GM23338 (cell line): Measurements from ENCODE around the gene ARSD. TPM values are rescaled to one million over a fixed set of nuclear protein-coding genes. Genes with fewer than 3 reads are reported as not detected.

Experiments used
- ATAC-seq: fragments of 200-7000 bp; cut with Tn5 transposase; 3 replicates; pipeline ENCODE4 v1.9.1; 2020
- DNase-seq: peaks from one replicate; pipeline ENCODE4 v3.0.0-alpha.2; 2015; ENCODE audit warnings: low spot score
- H2AFZ ChIP-seq: fragments of 200-600 bp; sonication (generic); 2 replicates; pipeline ENCODE4 v1.8.0; 2016; ENCODE audit warnings: antibody characterized with exemption, mild to moderate bottlenecking, moderate library complexity
- H3F3A ChIP-seq: fragments of 200-600 bp; sonication (generic); replicated peaks from 2 replicates; pipeline ENCODE4 v1.8.0; 2017; ENCODE audit warnings: antibody characterized with exemption, mixed run types, low read depth
- H3K27ac ChIP-seq: fragments of 200-600 bp; sonication (generic); 2 replicates; pipeline ENCODE4 v1.6.1; 2016; ENCODE audit warnings: low read depth
- H3K27me3 ChIP-seq: fragments of 200-600 bp; sonication (generic); 2 replicates; pipeline ENCODE4 v1.8.0; 2016; ENCODE audit warnings: mild to moderate bottlenecking, mixed run types, moderate library complexity; ENCODE audit not compliant: insufficient read depth
- H3K36me3 ChIP-seq: fragments of 200-600 bp; sonication (generic); 2 replicates; pipeline ENCODE4 v1.8.0; 2016; ENCODE audit warnings: mild to moderate bottlenecking; ENCODE audit not compliant: insufficient read depth
- H3K4me1 ChIP-seq: fragments of 200-600 bp; sonication (generic); 2 replicates; pipeline ENCODE4 v1.8.0; 2016; ENCODE audit warnings: mild to moderate bottlenecking, moderate library complexity; ENCODE audit not compliant: insufficient read depth
- H3K4me2 ChIP-seq: fragments of 200-600 bp; sonication (generic); 2 replicates; pipeline ENCODE4 v1.7.1; 2017; ENCODE audit warnings: mixed run types
- H3K4me3 ChIP-seq: fragments of 200-600 bp; sonication (generic); 2 replicates; pipeline ENCODE4 v1.6.1; 2016; ENCODE audit warnings: mixed run types
- H3K79me2 ChIP-seq: fragments of 200-600 bp; sonication (generic); replicated peaks from 2 replicates; pipeline ENCODE4 v1.8.0; 2017; ENCODE audit warnings: mild to moderate bottlenecking; ENCODE audit not compliant: insufficient read depth
- H3K9me2 ChIP-seq: fragments of 200-600 bp; sonication (generic); 2 replicates; pipeline ENCODE4 v1.8.0; 2017; ENCODE audit not compliant: insufficient read depth
- H4K20me1 ChIP-seq: fragments of 200-600 bp; sonication (generic); replicated peaks from 2 replicates; pipeline ENCODE4 v1.8.0; 2017; ENCODE audit warnings: mild to moderate bottlenecking; ENCODE audit not compliant: insufficient read depth
- H3K27ac Mint-ChIP-seq: 2 replicates; pipeline ENCODE4 v1.8.0; 2020; ENCODE audit warnings: inconsistent platforms, mild to moderate bottlenecking, moderate library complexity, mixed read lengths
- H3K27me3 Mint-ChIP-seq: 3 replicates; pipeline ENCODE4 v1.8.0; 2022; ENCODE audit warnings: low read depth, mild to moderate bottlenecking, moderate library complexity, mixed read lengths, inconsistent platforms; ENCODE audit not compliant: insufficient read depth, poor library complexity
- H3K36me3 Mint-ChIP-seq: 3 replicates; pipeline ENCODE4 v1.8.0; 2021; ENCODE audit warnings: low read depth, mild to moderate bottlenecking, inconsistent platforms, moderate library complexity, mixed read lengths
- H3K4me1 Mint-ChIP-seq: 3 replicates; pipeline ENCODE4 v1.8.0; 2020; ENCODE audit warnings: mild to moderate bottlenecking, inconsistent platforms, mixed read lengths
- H3K4me3 Mint-ChIP-seq: 3 replicates; pipeline ENCODE4 v1.8.0; 2021; ENCODE audit warnings: moderate library complexity, mild to moderate bottlenecking, inconsistent platforms, mixed read lengths
- H3K9me3 Mint-ChIP-seq: 3 replicates; pipeline ENCODE4 v1.8.0; 2020; ENCODE audit warnings: moderate library complexity, mild to moderate bottlenecking, inconsistent platforms, mixed read lengths
- EZH2 ChIP-seq: fragments of 200-600 bp; sonication (generic); IDR thresholded peaks from one replicate; pipeline ENCODE4 v1.8.0; 2017; ENCODE audit warnings: antibody characterized with exemption, mild to moderate bottlenecking, low read depth; ENCODE audit not compliant: unreplicated experiment
- EZH2phosphoT487 ChIP-seq: fragments of 200-600 bp; sonication (generic); IDR thresholded peaks from one replicate; pipeline ENCODE4 v1.8.1; 2018; ENCODE audit warnings: antibody characterized with exemption; ENCODE audit not compliant: unreplicated experiment
- NANOG ChIP-seq: IDR thresholded peaks from 2 replicates; pipeline ENCODE4 v1.6.1; 2016; ENCODE audit warnings: antibody characterized with exemption, borderline replicate concordance
- POLR2AphosphoS5 ChIP-seq: IDR thresholded peaks from 2 replicates; pipeline ENCODE4 v1.6.1; 2016; ENCODE audit warnings: antibody characterized with exemption, low read depth
- ZNF331 ChIP-seq: fragments of 250-450 bp; sonication (Bioruptor Pico); IDR thresholded peaks from 2 replicates; pipeline ENCODE4 v1.5.0; 2020; ENCODE audit warnings: low read depth, mild to moderate bottlenecking, moderate library complexity
- polyA plus RNA-seq: library from polyadenylated mRNA; unstranded; fragments of >200 nt; fragmentation: Nextera tagmentation; extraction: Ambion mirVana; gene quantifications from 2 replicates; pipeline ENCODE4 v1.2.1, GENCODE V29; 2016
- total RNA-seq: library from RNA; depleted of rRNA; stranded (reverse); fragments of >200 nt; shearing (Covaris generic); gene quantifications from 2 replicates; pipeline ENCODE4 v1.2.3, GENCODE V29; 2014
- TF ChIP-seq, protein P1 (sequence below): fragments of 250-450 bp; sonication (Bioruptor Pico); IDR thresholded peaks from 2 replicates; pipeline ENCODE4 v1.5.0; 2020; ENCODE audit warnings: mild to moderate bottlenecking, moderate library complexity
- TF ChIP-seq, protein P2 (sequence below), 2 experiments: fragments of 200-600 bp in 1 of 2; sonication (generic) in 1 of 2; conservative IDR thresholded peaks; 2 replicates each; pipeline versions ENCODE4 v1.5.1 to v1.6.1; 2016 to 2017; ENCODE audit warnings: antibody characterized with exemption in 2 of 2, low read depth in 2 of 2, mild to moderate bottlenecking in 2 of 2, moderate library complexity in 1 of 2

The ARSD gene
- total and polyA plus RNA-seq, 2 experiments from 2014 or later: 1.3 to 1.7 TPM

DNA sequence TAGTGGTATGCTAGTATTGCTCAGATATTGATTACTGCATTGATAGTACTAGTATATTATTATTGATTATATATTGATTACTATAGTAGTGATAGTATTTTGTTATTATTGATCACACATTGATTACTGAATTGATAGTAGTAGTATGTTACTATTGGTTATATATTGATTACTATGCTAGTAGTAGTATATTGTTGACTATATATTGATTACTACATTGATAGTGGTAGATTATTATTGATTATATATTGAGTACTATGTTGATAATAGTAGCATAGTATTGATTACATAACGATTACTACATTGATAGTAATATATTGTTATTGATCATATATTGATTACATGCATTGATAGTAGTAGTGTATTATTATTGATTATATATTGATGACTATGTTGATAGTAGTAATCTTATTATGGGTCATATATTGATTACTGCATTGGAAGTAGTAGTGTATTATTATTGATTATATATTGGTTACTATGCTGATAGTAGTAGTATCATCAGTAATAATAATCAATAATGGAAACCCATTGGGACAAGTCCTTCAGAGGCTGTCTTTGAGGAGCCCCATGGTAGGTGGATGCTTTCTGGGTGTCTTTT lies 69.8 kb downstream of the ARSD start (continued):
- TF ChIP-seq, protein P1, sequence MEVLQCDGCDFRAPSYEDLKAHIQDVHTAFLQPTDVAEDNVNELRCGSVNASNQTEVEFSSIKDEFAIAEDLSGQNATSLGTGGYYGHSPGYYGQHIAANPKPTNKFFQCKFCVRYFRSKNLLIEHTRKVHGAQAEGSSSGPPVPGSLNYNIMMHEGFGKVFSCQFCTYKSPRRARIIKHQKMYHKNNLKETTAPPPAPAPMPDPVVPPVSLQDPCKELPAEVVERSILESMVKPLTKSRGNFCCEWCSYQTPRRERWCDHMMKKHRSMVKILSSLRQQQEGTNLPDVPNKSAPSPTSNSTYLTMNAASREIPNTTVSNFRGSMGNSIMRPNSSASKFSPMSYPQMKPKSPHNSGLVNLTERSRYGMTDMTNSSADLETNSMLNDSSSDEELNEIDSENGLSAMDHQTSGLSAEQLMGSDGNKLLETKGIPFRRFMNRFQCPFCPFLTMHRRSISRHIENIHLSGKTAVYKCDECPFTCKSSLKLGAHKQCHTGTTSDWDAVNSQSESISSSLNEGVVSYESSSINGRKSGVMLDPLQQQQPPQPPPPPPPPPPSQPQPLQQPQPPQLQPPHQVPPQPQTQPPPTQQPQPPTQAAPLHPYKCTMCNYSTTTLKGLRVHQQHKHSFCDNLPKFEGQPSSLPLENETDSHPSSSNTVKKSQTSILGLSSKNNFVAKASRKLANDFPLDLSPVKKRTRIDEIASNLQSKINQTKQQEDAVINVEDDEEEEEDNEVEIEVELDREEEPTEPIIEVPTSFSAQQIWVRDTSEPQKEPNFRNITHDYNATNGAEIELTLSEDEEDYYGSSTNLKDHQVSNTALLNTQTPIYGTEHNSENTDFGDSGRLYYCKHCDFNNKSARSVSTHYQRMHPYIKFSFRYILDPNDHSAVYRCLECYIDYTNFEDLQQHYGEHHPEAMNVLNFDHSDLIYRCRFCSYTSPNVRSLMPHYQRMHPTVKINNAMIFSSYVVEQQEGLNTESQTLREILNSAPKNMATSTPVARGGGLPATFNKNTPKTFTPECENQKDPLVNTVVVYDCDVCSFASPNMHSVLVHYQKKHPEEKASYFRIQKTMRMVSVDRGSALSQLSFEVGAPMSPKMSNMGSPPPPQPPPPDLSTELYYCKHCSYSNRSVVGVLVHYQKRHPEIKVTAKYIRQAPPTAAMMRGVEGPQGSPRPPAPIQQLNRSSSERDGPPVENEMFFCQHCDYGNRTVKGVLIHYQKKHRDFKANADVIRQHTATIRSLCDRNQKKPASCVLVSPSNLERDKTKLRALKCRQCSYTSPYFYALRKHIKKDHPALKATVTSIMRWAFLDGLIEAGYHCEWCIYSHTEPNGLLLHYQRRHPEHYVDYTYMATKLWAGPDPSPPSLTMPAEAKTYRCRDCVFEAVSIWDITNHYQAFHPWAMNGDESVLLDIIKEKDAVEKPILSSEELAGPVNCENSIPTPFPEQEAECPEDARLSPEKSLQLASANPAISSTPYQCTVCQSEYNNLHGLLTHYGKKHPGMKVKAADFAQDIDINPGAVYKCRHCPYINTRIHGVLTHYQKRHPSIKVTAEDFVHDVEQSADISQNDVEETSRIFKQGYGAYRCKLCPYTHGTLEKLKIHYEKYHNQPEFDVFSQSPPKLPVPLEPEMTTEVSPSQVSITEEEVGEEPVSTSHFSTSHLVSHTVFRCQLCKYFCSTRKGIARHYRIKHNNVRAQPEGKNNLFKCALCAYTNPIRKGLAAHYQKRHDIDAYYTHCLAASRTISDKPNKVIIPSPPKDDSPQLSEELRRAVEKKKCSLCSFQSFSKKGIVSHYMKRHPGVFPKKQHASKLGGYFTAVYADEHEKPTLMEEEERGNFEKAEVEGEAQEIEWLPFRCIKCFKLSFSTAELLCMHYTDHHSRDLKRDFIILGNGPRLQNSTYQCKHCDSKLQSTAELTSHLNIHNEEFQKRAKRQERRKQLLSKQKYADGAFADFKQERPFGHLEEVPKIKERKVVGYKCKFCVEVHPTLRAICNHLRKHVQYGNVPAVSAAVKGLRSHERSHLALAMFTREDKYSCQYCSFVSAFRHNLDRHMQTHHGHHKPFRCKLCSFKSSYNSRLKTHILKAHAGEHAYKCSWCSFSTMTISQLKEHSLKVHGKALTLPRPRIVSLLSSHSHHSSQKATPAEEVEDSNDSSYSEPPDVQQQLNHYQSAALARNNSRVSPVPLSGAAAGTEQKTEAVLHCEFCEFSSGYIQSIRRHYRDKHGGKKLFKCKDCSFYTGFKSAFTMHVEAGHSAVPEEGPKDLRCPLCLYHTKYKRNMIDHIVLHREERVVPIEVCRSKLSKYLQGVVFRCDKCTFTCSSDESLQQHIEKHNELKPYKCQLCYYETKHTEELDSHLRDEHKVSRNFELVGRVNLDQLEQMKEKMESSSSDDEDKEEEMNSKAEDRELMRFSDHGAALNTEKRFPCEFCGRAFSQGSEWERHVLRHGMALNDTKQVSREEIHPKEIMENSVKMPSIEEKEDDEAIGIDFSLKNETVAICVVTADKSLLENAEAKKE (CRISPR knock-in tag): no peak
- TF ChIP-seq EZH2 (no peak), EZH2phosphoT487 (no peak)

DNA sequence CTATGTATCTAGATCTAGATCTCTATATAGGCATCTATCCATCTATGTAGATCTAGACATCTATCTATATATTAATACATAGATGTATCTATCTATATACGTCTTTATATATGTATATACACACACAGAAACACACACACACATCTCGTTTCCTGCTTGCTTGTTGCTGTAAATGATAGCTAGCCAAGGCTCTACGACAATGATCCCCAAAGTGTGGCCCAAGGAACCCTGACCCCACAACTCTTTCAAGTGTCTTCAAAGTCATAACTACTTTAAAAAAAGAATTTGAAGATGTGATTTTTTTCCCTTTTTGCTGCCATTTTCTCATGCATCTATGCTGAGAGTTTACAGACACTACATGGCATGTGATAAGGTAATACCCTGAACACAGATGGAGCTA lies 71.6 kb downstream of the ARSD start:
- H3K4me3 Mint-ChIP-seq: no peak overlapping the region
- DNase-seq: no peak
- H3K36me3 ChIP-seq: no peaks in the 10 kb centered on the region
- no peaks in the 10 kb centered on the region for H3K9me2 ChIP-seq
- H3K4me3 ChIP-seq: no peak overlapping the region
- H3K27ac Mint-ChIP-seq: no peak overlapping the region
- H3K4me1 ChIP-seq: no peaks in the 10 kb centered on the region
- no peaks in the 10 kb centered on the region for H3K27me3 ChIP-seq
- H4K20me1 ChIP-seq: no peaks in the 10 kb centered on the region
- H2AFZ ChIP-seq: no peak overlapping the region
- ATAC-seq: no peak
- H3K79me2 ChIP-seq: no peaks in the 10 kb centered on the region
- H3K27me3 Mint-ChIP-seq: no peaks in the 10 kb centered on the region
- H3K9me3 Mint-ChIP-seq: no peaks in the 10 kb centered on the region
- H3K4me2 ChIP-seq: no peak overlapping the region
- H3K27ac ChIP-seq: no peak overlapping the region
- no peaks in the 10 kb centered on the region for H3F3A ChIP-seq
- H3K36me3 Mint-ChIP-seq: peaks cover 55% of the 10 kb centered on the region
- no peaks in the 10 kb centered on the region for H3K4me1 Mint-ChIP-seq
- TF ChIP-seq, protein P2, sequence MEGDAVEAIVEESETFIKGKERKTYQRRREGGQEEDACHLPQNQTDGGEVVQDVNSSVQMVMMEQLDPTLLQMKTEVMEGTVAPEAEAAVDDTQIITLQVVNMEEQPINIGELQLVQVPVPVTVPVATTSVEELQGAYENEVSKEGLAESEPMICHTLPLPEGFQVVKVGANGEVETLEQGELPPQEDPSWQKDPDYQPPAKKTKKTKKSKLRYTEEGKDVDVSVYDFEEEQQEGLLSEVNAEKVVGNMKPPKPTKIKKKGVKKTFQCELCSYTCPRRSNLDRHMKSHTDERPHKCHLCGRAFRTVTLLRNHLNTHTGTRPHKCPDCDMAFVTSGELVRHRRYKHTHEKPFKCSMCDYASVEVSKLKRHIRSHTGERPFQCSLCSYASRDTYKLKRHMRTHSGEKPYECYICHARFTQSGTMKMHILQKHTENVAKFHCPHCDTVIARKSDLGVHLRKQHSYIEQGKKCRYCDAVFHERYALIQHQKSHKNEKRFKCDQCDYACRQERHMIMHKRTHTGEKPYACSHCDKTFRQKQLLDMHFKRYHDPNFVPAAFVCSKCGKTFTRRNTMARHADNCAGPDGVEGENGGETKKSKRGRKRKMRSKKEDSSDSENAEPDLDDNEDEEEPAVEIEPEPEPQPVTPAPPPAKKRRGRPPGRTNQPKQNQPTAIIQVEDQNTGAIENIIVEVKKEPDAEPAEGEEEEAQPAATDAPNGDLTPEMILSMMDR (conservative IDR thresholded peaks at IDR 0.05; ENCODE audit: low read depth in 2 of 2): no peak
- TF ChIP-seq NANOG (no peak), EZH2phosphoT487 (no peak), ZNF331 (no peak), POLR2AphosphoS5 (no peak)
- TF ChIP-seq, protein P1 (CRISPR knock-in tag): no peak
